DMS79 (cell line): Measurements from ENCODE around the gene CCNF.
"Not testable (repeated sequence)": the region's sequence is repeated elsewhere in the genome, so short reads cannot be mapped to it uniquely, and the experiment has no call there.

Experiments
- DNase-seq: peaks from one replicate; lab custom pipeline; 2025; lab: John Stamatoyannopoulos, UW

The CCNF gene

DNA sequence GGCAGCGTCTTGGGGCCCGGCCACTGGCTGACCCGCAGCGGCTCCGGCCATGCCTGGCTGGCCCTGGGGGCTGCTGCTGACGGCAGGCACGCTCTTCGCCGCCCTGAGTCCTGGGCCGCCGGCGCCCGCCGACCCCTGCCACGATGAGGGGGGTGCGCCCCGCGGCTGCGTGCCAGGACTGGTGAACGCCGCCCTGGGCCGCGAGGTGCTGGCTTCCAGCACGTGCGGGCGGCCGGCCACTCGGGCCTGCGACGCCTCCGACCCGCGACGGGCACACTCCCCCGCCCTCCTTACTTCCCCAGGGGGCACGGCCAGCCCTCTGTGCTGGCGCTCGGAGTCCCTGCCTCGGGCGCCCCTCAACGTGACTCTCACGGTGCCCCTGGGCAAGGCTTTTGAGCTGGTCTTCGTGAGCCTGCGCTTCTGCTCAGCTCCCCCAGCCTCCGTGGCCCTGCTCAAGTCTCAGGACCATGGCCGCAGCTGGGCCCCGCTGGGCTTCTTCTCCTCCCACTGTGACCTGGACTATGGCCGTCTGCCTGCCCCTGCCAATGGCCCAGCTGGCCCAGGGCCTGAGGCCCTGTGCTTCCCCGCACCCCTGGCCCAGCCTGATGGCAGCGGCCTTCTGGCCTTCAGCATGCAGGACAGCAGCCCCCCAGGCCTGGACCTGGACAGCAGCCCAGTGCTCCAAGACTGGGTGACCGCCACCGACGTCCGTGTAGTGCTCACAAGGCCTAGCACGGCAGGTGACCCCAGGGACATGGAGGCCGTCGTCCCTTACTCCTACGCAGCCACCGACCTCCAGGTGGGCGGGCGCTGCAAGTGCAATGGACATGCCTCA, 42.6 kb downstream of the CCNF start:
- no peak for DNase-seq

DNA sequence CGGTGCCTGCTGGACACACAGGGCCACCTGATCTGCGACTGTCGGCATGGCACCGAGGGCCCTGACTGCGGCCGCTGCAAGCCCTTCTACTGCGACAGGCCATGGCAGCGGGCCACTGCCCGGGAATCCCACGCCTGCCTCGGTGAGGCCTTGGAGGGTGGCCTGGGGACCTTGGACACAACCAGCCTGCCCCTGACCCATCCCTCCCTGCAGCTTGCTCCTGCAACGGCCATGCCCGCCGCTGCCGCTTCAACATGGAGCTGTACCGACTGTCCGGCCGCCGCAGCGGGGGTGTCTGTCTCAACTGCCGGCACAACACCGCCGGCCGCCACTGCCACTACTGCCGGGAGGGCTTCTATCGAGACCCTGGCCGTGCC, 43.2 kb downstream of the CCNF start:
- no peak for DNase-seq

DNA sequence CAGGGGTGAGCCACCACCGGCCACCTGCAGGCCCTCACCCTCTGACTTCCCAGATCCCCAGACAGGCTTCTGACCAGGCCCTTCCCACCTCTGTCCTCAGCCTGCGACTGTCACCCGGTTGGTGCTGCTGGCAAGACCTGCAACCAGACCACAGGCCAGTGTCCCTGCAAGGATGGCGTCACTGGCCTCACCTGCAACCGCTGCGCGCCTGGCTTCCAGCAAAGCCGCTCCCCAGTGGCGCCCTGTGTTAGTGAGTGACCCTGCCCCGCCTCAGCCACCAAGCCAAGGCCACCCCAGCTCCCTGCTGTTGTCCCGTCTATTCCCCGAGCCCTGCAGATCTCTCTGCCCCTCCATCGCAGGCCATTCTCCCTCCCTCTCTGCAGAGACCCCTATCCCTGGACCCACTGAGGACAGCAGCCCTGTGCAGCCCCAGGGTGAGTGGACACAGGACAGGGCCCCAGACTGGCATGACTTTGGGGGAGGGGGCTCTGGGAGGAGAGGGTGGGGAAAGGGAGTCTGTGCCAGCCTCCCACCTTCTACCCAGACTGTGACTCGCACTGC, 43.7 kb downstream of the CCNF start:
- DNase-seq = no peak

DNA sequence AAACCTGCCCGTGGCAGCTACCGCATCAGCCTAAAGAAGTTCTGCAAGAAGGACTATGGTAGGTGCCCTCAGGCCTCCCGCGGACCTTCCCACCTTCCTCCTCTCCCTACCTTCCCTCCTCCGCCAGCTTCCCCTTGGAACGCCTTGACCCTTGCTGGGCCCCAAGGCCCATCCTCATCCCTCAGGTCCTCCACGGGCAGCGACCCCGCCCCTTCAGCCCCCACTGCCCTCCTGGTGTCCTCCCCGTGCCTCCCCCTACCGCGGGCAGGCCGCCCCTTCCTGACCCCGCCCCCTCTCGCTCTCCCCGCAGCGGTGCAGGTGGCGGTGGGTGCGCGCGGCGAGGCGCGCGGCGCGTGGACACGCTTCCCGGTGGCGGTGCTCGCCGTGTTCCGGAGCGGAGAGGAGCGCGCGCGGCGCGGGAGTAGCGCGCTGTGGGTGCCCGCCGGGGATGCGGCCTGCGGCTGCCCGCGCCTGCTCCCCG, 44.2 kb downstream of the CCNF start:
- no peak for DNase-seq

DNA sequence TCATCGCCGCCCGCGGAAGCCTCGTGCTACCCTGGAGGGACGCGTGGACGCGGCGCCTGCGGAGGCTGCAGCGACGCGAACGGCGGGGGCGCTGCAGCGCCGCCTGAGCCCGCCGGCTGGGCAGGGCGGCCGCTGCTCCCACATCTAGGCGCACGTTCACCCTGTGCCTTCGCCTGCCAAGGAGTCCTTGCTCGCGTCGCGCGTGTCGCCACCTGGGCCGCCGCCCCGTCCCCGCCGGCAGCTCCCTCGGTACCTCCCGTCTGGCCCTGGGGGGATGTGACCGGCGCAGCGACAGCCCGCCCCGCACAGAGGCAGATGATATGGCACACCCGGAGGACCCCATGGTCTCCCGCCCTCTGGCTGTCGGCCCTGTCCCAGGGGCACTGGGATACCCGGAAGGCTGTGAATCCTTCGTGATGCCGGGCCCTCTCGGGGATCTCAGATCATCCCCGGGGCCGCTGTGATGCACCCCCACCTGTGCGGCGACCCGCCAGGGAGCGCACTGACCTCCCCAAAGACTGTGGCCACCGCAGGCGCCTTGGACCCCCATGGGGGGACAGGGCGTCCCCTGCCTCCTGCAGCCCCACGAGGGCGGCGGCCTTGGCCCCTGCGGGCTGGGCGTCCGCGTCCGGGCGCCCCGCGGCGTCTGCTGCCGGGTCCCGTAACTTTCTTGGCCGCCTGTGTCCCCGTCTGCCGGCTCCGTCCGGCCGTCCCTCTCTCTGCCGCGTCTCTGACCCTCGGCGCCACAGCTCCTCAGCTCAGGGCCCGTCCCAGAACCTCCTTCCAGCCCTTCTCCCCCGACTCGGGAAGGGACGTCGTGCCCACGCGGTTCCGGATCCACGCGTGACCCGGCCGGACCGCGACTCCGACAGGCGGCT, 45.0 kb downstream of the CCNF start:
- no peak for DNase-seq

DNA sequence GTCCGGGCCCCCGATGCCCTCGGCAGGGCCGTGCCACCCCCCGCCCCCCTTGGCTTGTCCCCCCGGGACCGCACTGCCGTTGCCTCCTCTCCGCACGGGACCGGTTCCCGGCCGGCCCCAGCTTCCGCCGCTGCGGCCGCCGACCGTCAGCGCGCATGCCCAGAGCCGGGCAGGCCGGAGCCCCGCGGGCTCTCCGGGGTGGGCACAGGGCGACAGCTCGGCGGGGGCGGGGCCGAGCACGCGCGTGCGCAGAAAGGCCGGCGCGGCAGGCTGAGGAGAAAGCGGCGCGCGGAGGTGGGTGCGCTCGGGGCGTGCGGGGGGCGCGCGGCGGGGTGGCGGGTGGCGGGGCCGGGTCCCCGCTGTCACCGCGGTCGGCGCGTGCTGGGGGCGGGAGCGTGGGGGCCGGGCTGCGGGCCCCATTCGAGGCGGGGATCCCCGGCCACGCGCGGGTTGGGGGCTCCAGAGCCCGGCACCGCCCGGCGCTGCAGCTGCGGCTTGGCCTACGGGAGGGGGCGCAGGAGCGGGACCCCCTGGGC, 45.7 kb downstream of the CCNF start, which contains the start of gene TBC1D24:
Gene TBC1D24 (plus strand): TSS at position 251 of the 536 bp plus-strand sequence. CDS start 21,022 bp downstream, outside the sequence.
- DNase-seq = no peak

DNA sequence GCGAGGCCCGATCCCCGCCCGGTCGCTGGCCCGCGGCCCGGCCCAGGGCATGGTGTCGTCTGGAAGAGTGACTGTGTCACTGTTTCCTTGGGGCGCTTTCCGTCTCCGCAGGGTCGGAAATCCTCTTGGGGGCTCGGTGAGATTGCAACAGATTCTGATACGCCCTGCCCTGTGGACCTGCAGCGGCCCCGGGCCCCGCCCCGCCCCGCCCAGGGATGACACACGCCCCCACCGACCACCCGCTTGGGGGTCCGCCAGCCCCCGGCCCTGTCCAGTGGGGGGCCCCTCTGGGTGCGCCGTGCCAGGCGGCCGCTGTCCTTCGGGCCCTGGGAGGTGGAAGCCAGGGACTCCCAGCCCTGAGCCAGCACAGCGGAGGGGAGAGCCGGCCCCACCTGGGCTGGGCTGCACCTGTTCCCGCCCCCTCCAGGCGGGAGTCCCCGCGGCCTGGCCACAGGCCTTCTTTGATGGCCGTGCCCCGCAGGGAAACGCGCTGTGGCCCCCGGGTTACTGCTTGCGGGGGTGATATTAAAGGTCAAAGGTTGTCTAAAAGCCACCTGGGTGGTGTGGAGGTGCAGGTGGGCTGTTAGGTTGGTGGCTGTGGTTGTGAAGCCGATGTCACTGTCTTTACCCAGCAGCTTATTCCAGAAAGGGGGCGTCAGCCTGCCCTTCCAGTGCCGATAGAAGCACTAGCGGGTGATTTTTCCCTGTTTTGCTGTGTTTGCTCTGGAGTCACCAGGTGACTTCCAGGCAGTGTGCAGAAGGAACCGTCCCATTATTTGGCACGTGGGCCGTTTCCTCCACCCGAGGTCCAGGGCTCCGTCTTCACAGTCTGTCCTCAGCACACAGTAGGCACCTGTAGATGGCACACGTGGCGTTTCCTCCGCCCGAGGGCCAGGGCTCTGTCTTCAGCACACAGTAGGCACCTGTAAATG, 46.4 kb downstream of the CCNF start:
- DNase-seq = no peak

DNA sequence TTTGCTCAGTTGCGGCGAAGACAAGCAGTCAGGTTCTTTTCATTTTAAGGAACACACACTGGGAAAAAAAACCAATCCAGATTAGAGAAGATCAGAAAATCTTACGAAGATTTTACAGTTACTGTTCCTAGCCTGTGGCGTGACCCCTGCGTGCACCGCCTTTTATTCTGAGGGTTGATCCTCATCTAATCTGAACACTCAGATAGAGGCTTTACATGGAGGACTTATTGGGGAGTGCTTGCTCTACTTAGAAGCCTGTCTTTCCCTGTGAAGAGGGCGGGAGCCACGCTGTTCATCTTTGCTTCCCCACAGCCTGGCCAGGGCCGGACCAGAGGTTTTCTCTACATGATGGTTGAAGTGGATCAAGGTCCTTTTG, 47.1 kb downstream of the CCNF start:
- no peak for DNase-seq

DNA sequence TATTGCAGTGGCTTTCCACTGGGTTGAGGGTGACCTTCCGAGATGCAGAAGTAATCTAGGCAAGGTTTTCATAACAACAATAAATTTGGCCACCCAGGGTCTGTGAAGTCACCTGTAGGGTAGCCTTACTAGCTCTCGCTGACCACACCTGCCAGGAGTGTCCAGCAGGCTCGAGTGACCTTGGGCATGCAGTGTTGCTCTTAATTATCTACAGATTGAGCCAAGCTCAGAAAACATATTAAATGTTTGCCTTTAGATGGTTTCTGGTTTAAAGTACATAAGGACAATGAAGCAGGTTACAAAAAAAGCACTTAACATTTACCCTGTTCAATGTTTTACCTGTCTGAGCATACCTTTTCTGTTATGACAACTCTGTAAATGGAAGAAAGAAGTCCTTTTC, 47.5 kb downstream of the CCNF start:
- DNase-seq = no peak

DNA sequence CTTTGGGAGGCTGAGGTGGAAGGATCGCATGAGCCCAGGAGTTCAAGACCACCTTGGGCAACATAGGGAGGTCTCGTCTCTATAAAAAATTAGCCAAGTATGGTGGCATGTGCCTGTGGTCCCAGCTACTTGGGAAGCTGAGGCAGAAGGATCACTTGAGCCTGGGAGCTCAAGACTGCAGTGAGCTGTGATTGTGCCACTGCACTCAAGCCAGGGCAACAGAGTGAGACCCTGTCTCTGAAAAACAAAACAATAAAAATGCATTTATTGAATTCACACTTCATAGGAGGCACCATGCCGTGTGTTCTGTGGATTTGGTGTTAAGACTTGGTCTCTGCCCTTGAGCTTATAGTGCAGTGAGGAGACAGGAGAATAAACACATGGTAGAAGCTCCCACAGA, 48.1 kb downstream of the CCNF start:
- DNase-seq = no peak

DNA sequence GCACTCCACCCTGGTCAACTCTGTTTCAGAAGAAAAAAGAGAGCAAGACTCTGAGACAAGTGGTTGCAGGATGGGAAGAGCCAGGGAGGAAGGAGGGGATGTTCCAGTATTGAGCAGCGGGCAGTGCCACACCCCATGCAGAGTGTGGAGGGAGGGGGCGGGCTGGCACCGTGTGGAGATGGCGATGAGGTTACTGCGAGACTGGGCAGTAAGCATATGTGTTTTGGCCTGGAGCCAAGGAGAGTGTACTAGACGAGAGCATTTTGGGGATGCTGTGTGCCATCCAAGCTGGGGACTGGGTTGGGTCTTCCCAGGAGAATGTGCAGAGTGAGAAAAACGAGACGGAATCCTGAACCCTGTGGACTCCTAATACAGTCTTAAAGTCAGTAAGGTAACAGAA, 49.0 kb downstream of the CCNF start:
- no peak for DNase-seq

DNA sequence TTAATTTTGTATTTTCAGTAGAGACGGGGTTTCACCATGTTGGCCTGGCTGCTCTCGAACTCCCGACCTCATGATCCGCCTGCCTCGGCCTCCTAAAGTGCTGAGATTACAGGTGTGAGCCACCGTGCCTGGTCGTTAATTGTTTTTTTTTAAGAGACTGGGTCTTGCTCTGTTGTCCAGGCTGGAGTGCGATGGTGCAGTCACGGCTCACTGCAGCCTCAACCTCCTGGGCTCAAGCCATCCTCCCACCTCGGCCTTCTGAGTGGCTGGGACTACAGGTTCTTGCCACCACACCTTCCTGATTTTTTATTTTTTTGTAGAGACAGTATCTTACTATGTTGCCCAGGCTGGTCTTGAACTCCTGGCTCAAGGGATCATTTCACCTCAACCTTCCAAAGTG, 50.7 kb downstream of the CCNF start:
- DNase-seq = not testable (repeated sequence)

DNA sequence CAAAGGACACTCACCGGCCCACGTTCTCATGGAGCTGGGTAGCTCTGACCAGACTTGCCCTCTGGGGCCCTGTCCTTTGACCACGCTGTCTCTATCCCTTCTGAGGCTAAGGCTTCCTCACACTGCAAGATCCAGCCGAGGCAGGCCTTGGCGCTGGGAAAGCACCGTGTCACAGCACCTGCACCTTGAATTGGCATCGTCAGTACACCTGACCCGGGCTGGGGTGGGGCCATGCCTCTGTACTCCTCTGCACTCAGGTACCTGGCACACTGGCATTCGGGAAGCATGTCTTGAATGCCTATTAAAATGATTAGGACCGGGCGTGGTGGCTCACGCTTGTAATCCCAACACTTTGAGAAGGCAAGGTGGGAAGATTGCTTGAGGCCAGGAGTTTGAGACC, 51.7 kb downstream of the CCNF start:
- DNase-seq = no peak

DNA sequence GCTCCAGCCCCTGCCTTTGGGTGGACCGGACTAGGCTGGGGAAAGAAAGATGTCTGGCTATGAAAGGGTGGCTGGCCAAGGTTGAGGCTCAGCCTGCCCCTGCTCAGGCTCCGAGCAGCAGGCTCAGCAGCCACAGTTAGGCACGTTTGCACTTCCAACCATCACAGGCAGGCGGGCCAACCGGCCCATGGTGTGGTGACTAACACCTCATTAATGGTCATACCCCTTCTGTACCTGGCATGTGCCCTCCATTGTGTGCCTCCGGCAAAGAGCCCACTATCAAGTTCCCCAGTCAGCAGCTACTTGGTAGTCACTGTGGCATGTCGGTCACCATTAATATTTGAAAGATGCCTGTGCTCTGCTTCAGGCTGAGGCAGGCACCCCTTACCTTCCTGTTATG, 52.4 kb downstream of the CCNF start:
- no peak for DNase-seq

DNA sequence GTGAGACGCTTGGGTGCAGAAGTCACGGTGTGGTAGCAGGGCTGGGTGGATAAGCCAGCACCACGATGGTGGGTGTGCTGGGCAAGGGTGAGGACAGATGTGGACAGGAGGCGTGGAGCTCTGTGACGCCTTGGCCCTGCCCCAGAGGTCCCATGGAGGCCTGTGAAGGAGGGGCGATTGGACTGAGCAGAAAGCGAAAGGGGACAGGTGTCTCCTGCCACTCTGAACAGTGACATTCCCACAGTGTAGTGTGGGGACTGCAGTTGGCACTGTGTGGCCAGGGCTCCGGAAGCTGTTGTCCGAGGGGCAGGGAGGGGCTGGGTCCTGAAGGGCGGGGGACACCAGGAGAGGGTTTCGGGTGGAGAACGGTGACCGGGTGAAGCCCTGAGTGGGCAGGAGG, 53.0 kb downstream of the CCNF start:
- DNase-seq = no peak

DNA sequence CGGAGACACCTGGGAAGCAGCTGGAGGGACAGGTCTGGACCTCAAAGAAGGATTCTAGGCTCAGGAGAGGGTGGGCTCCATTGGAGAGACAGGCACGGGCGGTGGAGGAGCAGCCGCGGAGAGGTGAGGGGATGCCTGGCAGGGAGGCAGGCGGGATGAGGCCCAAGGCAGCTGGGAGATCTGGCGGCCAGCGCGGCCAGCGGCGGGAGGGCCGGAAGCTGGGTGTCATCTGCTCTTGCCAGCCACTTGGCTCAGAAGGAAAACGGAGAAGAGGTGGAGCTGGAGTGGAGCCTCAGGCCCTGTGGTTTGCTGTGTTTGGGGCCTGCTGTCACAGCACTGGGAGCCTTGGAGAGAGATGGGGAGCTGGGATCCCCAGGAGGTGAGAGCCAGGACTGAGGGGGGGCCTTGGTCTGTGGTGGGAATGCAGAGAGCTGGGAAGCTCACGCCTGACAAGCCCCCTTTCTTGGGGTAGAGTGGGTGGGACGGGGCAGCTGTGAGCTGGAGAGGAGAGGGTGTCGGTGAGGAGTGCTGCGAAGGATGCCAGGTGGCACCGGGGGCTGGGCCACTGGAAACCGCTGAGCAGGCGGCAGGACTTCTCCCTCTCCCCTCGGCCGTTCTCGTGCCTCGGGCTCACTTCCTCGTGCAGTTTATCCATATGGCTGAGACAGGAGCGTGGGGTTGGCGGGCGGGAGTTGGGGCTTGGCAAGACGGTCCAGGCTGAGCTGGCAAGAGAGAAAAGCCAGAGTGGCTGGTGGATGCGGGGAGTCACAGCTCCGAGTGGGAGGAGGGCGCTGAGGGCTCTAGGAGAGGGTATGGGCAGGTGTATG, 53.7 kb downstream of the CCNF start:
- DNase-seq = peak; percentile 52

DNA sequence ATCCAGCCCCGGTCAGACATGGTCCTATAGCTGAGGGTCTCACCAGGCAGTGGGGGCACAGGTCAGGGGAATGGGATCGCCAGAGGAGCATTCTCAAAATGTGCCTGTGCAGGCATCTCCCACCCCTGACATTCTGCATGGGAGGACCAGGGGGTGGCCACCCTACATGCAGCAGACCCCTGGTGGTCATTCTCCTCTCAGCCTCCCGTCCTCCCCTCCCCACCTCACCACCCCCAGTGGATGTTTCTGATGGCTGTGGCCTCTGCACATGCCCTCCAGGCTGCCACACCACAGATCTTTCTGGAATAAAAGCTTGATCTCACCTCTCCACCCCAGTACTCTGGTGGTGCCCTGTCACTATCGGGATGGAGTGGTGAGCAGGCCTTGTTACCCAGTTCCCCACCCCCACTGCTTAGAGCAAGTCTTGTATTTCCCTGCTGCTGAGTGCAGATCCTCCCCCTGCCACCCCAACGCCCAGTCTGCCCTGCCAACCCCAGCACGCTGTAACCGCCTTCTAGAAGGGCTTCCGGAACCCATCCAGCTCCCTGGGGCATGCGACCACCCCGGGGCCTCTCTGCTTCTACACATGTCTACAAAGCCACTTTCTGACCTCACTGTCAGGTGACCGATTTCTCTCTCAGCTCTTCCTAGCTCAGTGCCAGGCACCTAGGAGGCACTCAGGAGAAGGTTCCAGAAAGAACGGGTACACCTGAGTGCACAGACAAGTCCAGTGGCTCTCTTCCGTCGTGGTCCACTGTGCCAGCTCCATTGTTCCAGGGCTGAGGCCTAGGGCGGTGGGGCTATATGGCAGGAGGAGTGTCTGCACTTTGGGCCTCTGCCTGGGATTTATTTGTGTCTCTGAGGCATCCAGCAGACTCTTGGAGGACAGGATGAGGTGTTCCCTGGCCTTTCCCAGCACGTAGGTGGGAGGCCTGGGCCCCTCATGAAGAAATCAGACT, 55.0 kb downstream of the CCNF start:
- no peak for DNase-seq

DNA sequence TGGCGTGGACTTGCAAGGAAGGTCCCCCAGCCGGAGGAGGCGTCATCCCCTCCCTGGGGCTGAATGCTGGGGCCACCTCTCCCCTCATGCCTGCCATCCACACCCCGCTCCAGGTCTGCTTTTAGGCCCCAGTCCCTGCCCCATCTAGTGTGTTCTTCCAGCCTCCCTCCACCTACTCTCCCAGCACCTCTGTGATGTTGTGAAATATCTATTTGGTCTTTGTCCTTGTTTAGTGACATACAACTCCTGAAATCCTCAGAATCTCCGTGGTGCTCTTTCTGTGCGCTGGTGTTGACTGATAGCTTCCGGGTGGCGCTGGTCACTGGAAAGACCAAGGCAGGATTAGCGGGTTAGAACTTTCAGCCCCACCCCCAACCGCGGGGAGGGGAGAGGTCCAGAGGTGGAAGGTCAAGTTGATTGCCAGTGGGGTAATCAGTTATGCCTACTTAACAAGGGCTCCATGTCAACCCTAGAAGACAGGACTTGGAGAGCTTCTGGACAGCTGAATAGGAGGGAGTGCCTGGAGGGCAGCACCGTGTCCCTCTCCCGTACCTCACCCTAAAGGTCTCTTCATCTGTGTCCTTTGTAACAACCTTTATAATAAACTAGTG, 55.8 kb downstream of the CCNF start:
- DNase-seq = no peak
